DOHH2 (cell line): ENCODE results near the gene SV2C.
"Not testable (repeated sequence)": the region's sequence is repeated elsewhere in the genome, so short reads cannot be mapped to it uniquely, and the experiment has no call there.

Experiments used
- CTCF ChIP-seq: fragments of 200-600 bp; sonication (generic); IDR thresholded peaks from one replicate; pipeline ENCODE4 v1.5.1; 2014; ENCODE audit warnings: antibody characterized with exemption, mild to moderate bottlenecking, low read depth, low read length; ENCODE audit not compliant: poor library complexity, severe bottlenecking
- EZH2phosphoT487 ChIP-seq: fragments of 200-600 bp; sonication (generic); IDR thresholded peaks from 2 replicates; pipeline ENCODE4 v1.6.1; 2017; ENCODE audit warnings: borderline replicate concordance, mild to moderate bottlenecking, antibody characterized with exemption, low read length, moderate library complexity, mixed read lengths

- TF ChIP-seq CTCF, EZH2phosphoT487: not testable (repeated sequence)
Observed at GRCh38 chr5:76089156-76089555, 6.0 kb downstream of the SV2C start.
